Mesendoderm (in vitro differentiated cells): Measurements from ENCODE around the gene SPINK8.

Experiments used
- DNase-seq: peaks from one replicate; pipeline ENCODE4 v3.0.0; 2013
- H2AK5ac ChIP-seq: 2 replicates; pipeline ENCODE4 v1.6.1; 2013; ENCODE audit warnings: low read length, inconsistent platforms
- H2BK120ac ChIP-seq: 2 replicates; pipeline ENCODE4 v1.6.1; 2013; ENCODE audit warnings: low read depth, mild to moderate bottlenecking, low read length, moderate library complexity, mixed read lengths
- H2BK15ac ChIP-seq: replicated peaks from 2 replicates; pipeline ENCODE4 v1.6.1; 2013; ENCODE audit warnings: low read depth, mild to moderate bottlenecking, moderate library complexity
- H2BK5ac ChIP-seq: 2 replicates; pipeline ENCODE4 v1.6.1; 2013; ENCODE audit warnings: low read length, inconsistent platforms
- H3K18ac ChIP-seq: 2 replicates; pipeline ENCODE4 v1.6.1; 2013; ENCODE audit warnings: mild to moderate bottlenecking, low read length, mixed read lengths
- H3K23ac ChIP-seq: one replicate; pipeline ENCODE4 v1.6.1; 2013; ENCODE audit warnings: low read length
- H3K27ac ChIP-seq: 2 replicates; pipeline ENCODE4 v1.5.1; 2013; ENCODE audit warnings: low read depth, mild to moderate bottlenecking, inconsistent platforms, low read length, moderate library complexity
- H3K27me3 ChIP-seq: 2 replicates; pipeline ENCODE4 v1.6.1; 2013; ENCODE audit warnings: low read length, control low read depth, mild to moderate bottlenecking, inconsistent platforms; ENCODE audit not compliant: insufficient read depth, poor library complexity
- H3K36me3 ChIP-seq: 2 replicates; pipeline ENCODE4 v1.6.1; 2013; ENCODE audit warnings: low read length, inconsistent platforms; ENCODE audit not compliant: control insufficient read depth, insufficient read depth
- H3K4ac ChIP-seq: one replicate; pipeline ENCODE4 v1.6.1; 2013; ENCODE audit warnings: low read depth, mild to moderate bottlenecking, low read length, moderate library complexity
- H3K4me1 ChIP-seq: 2 replicates; pipeline ENCODE4 v1.6.1; 2013; ENCODE audit warnings: low read depth, low read length, inconsistent platforms; ENCODE audit not compliant: control insufficient read depth
- H3K4me2 ChIP-seq: 2 replicates; pipeline ENCODE4 v1.6.1; 2013; ENCODE audit warnings: low read length
- H3K4me3 ChIP-seq: 2 replicates; pipeline ENCODE4 v1.5.1; 2013; ENCODE audit warnings: mild to moderate bottlenecking, low read length
- H3K56ac ChIP-seq: one replicate; pipeline ENCODE4 v1.6.1; 2013; ENCODE audit warnings: low read length
- H3K79me1 ChIP-seq: 2 replicates; pipeline ENCODE4 v1.6.1; 2013; ENCODE audit warnings: low read length, inconsistent platforms
- H3K79me2 ChIP-seq: 2 replicates; pipeline ENCODE4 v1.6.1; 2013; ENCODE audit warnings: mild to moderate bottlenecking, low read length; ENCODE audit not compliant: control insufficient read depth, insufficient read depth
- H3K9ac ChIP-seq: 2 replicates; pipeline ENCODE4 v1.6.1; 2013; ENCODE audit warnings: low read length, inconsistent platforms
- H4K5ac ChIP-seq: one replicate; pipeline ENCODE4 v1.6.1; 2013; ENCODE audit warnings: low read length
- H4K8ac ChIP-seq: one replicate; pipeline ENCODE4 v1.6.1; 2013; ENCODE audit warnings: low read depth, mild to moderate bottlenecking, control low read depth, low read length, moderate library complexity
- WGBS: extraction: QIAGEN DNeasy Blood & Tissue Kit; methylation state at CpG from one replicate; pipeline ENCODE4 v1.1.7; 2013; ENCODE audit warnings: low lambda C conversion rate, missing lambda C conversion rate; ENCODE audit not compliant: insufficient coverage; ENCODE audit errors: extremely low coverage; 5-methylcytosine and 5-hydroxymethylcytosine counted together

SPINK8 gene

DNA sequence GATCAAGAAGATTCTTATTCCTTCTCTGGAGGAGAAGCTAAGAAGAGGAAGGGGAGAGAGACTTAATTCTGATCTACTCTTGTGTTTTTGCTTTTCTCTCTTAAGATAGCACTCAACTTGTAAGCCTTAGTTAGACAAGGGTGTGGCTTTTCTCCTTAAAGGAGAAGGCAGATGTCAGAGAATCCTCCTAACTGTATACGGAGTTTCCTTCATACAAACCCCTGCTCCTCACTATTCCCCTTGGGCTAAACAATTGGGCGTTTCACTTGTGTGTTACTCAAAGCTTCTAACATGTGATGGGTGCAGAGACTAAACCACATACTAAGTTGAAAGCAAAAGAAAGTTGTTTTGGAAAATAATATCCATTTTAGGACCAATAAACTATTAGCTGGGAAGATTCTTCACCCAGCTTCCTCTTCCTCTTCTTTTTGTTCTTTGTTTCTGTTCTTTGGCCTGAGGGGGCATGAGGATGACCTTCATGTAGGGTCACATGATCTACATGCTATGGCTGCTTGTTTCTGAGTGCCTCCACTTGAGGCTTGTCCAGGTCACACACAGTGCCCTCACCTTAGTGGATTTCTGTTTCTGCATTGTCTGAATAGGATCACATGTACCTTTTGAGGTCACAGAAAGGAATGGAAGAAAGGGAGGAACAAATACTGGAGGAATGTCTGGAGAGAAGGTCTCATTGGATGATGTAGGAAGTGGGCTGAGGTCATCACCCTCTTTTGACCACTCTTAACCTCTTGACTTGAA, 14.6 kb downstream of the SPINK8 start:
- H3K4me3 ChIP-seq, result no peak overlapping the region
- no peak overlapping the region for H3K27ac ChIP-seq
- no peak overlapping the region for H2AK5ac ChIP-seq
- H3K23ac ChIP-seq, result no peak overlapping the region
- no peaks in the 10 kb centered on the region for H3K27me3 ChIP-seq
- H2BK5ac ChIP-seq, result no peak overlapping the region
- H4K8ac ChIP-seq, result no peak overlapping the region
- no peak overlapping the region for H3K56ac ChIP-seq
- no CpG with 5 or more reads among the region's 2 CpGs for WGBS
- no peak overlapping the region for H2BK15ac ChIP-seq
- no peaks in the 10 kb centered on the region for H3K4me1 ChIP-seq
- no peak overlapping the region for H4K5ac ChIP-seq
- H3K36me3 ChIP-seq, result no peaks in the 10 kb centered on the region
- H2BK120ac ChIP-seq, result no peak overlapping the region
- H3K9ac ChIP-seq, result no peak overlapping the region
- no peaks in the 10 kb centered on the region for H3K79me2 ChIP-seq
- no peak for DNase-seq
- H3K79me1 ChIP-seq, result no peaks in the 10 kb centered on the region
- H3K4ac ChIP-seq, result no peak overlapping the region
- no peak overlapping the region for H3K18ac ChIP-seq
- no peak overlapping the region for H3K4me2 ChIP-seq

GRCh38 chr3:48314542-48314941, 18.9 kb downstream of the SPINK8 start:
- H3K4ac ChIP-seq, result no peak overlapping the region
- H3K36me3 ChIP-seq, result no peaks in the 10 kb centered on the region
- H3K27me3 ChIP-seq, result no peaks in the 10 kb centered on the region
- H3K9ac ChIP-seq, result no peak overlapping the region
- no peak overlapping the region for H2BK15ac ChIP-seq
- no peak overlapping the region for H3K23ac ChIP-seq
- H3K4me3 ChIP-seq, result no peak overlapping the region
- no peaks in the 10 kb centered on the region for H3K4me1 ChIP-seq
- no peak overlapping the region for H4K5ac ChIP-seq
- H3K56ac ChIP-seq, result no peak overlapping the region
- H2BK120ac ChIP-seq, result no peak overlapping the region
- no peaks in the 10 kb centered on the region for H3K79me1 ChIP-seq
- H3K79me2 ChIP-seq, result no peaks in the 10 kb centered on the region
- H2AK5ac ChIP-seq, result no peak overlapping the region
- no peak overlapping the region for H2BK5ac ChIP-seq
- DNase-seq, result no peak
- no peak overlapping the region for H4K8ac ChIP-seq
- H3K18ac ChIP-seq, result no peak overlapping the region
- no peak overlapping the region for H3K4me2 ChIP-seq
- no peak overlapping the region for H3K27ac ChIP-seq

DNA sequence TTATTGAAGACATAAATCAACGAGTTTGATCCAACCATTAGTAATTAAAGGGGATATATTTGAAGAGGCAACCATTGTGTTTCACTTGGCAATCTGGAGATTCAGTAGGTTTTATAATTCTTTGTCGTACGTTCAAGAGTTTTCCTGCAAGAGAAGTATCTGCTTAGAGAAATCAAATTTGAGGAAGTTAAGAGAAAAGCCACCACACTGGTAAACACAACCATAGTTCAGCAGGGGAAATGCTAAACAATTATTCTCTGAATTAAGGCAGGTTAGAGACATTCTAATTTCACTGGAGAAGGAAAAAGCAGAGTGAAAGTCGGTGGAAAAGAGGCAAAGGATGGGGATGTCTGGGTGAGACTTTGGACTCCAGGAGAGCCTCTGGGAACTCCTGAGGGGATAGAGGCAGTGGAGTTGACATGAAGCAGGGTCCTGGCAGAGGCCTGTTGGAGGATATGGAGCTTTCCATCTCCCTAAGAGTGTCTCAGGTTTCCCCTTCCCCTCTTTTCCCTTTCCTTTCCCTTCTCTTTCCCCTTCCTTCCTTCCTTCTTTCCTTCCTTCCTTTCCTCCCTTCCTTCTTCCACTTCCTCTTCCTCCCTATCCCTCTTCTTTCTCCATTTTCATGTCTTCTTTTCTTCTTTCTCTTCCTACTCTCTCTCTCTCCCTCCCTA, 26.5 kb downstream of the SPINK8 start:
- Histone ChIP-seq H3K27ac (no peak overlapping the region), H2AK5ac (no peak overlapping the region), H2BK120ac (no peak overlapping the region), H3K23ac (no peak overlapping the region), H3K4me3 (no peak overlapping the region), H3K56ac (no peak overlapping the region), H4K8ac (no peak overlapping the region), H3K4ac (no peak overlapping the region), H3K36me3 (no peaks in the 10 kb centered on the region), H3K18ac (no peak overlapping the region), H3K4me1 (peaks cover under 1% of the 10 kb centered on the region), H2BK5ac (no peak overlapping the region), H3K79me2 (no peaks in the 10 kb centered on the region), H4K5ac (no peak overlapping the region), H3K4me2 (no peak overlapping the region), H3K27me3 (no peaks in the 10 kb centered on the region), H3K79me1 (peaks cover under 1% of the 10 kb centered on the region), H2BK15ac (no peak overlapping the region), H3K9ac (no peak overlapping the region)
- no peak for DNase-seq
- WGBS, result no CpG with 5 or more reads among the region's 4 CpGs

DNA sequence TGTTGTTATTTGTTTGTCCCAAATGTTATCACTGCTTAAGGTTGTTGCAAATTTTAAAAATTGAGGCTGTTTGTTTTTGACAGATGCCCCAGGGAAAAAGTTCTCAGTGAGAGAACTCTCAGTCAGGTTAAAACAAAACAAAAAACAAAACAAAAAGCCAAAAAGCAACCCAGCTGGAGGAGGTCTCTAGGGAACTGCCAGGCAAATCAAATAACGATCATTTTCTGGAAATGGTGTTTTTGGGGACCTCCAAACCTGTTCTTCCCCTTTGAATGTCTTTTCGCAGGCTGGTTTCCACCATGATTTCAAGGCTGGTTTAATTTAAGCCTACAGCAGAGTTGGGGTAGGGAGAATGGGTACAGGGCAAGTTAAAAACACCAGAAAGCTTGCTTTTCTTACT, 27.2 kb downstream of the SPINK8 start:
- no peaks in the 10 kb centered on the region for H3K27me3 ChIP-seq
- H3K4me2 ChIP-seq, result no peak overlapping the region
- peaks cover 2% of the 10 kb centered on the region for H3K79me2 ChIP-seq
- no peak overlapping the region for H4K5ac ChIP-seq
- H3K9ac ChIP-seq, result no peak overlapping the region
- no peak overlapping the region for H2BK5ac ChIP-seq
- H3K18ac ChIP-seq, result no peak overlapping the region
- no peak overlapping the region for H3K27ac ChIP-seq
- H2BK15ac ChIP-seq, result no peak overlapping the region
- H3K23ac ChIP-seq, result no peak overlapping the region
- WGBS, result no CpG with 5 or more reads among the region's 2 CpGs
- peaks cover 4% of the 10 kb centered on the region for H3K79me1 ChIP-seq
- H4K8ac ChIP-seq, result no peak overlapping the region
- H2BK120ac ChIP-seq, result no peak overlapping the region
- H2AK5ac ChIP-seq, result no peak overlapping the region
- H3K4me3 ChIP-seq, result no peak overlapping the region
- no peak overlapping the region for H3K4ac ChIP-seq
- H3K4me1 ChIP-seq, result peaks cover 2% of the 10 kb centered on the region
- H3K56ac ChIP-seq, result no peak overlapping the region
- H3K36me3 ChIP-seq, result no peaks in the 10 kb centered on the region
- DNase-seq, result no peak

GRCh38 chr3:48305396-48305795, 28.1 kb downstream of the SPINK8 start:
- H3K4me1 ChIP-seq, result peaks cover 2% of the 10 kb centered on the region
- H3K56ac ChIP-seq, result no peak overlapping the region
- WGBS, result no CpG with 5 or more reads among the region's 2 CpGs
- no peaks in the 10 kb centered on the region for H3K27me3 ChIP-seq
- H2BK5ac ChIP-seq, result no peak overlapping the region
- no peak overlapping the region for H3K4me2 ChIP-seq
- no peak overlapping the region for H3K27ac ChIP-seq
- no peak overlapping the region for H3K4me3 ChIP-seq
- no peaks in the 10 kb centered on the region for H3K36me3 ChIP-seq
- no peak for DNase-seq
- H3K9ac ChIP-seq, result no peak overlapping the region
- peaks cover 2% of the 10 kb centered on the region for H3K79me2 ChIP-seq
- no peak overlapping the region for H2AK5ac ChIP-seq
- no peak overlapping the region for H3K18ac ChIP-seq
- H3K4ac ChIP-seq, result no peak overlapping the region
- no peak overlapping the region for H4K8ac ChIP-seq
- H2BK120ac ChIP-seq, result no peak overlapping the region
- H2BK15ac ChIP-seq, result no peak overlapping the region
- H3K79me1 ChIP-seq, result peaks cover 4% of the 10 kb centered on the region
- no peak overlapping the region for H3K23ac ChIP-seq
- H4K5ac ChIP-seq, result no peak overlapping the region
